OCI-M2 (cell line): Measurements from ENCODE around the gene CEP63.
"Not testable (repeated sequence)": the region's sequence is repeated elsewhere in the genome, so short reads cannot be mapped to it uniquely, and the experiment has no call there.

Source experiments
- DNase-seq: peaks from one replicate; lab custom pipeline; 2025; ENCODE audit not compliant: unreplicated experiment; lab: John Stamatoyannopoulos, UW

The CEP63 gene

DNA sequence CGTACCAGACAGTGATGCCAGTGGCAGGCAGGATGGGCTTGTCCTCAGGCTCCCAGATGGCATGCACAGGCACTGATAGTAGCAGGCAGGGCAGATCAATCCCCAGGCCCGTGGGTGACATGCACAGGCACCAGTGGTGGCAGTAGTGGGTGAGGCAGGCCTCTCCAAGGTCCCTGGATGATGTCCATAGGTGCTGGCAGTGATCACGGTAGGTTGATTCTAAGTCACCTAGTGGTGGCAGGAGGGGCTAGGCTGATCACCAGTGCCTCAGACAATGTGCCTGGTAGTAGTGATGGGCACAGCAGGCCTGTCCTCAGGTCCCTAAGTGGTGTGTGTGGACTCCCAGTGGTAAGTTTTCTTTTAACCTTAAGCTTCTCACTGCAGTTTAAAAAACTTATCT, 19.6 kb downstream of the CEP63 start:
- no peak for DNase-seq

DNA sequence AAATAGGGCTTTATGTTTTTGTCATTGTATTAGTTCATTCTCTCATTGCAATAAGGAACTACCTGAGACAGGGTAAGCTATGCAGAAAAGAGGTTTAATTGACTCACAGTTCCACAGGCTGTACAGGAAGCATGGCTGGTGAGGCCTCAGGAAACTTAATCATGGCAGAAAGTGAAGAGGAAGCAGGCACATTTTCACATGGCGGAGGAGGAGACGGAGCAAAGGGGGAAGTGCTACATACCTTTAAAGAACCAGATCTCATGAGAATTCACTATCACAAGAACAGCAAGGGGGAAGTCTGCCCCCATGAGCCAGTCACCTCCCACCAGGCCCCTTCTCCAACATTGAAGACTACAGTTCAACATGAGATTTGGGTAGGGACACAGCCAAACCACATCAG, 25.6 kb downstream of the CEP63 start:
- no peak for DNase-seq

DNA sequence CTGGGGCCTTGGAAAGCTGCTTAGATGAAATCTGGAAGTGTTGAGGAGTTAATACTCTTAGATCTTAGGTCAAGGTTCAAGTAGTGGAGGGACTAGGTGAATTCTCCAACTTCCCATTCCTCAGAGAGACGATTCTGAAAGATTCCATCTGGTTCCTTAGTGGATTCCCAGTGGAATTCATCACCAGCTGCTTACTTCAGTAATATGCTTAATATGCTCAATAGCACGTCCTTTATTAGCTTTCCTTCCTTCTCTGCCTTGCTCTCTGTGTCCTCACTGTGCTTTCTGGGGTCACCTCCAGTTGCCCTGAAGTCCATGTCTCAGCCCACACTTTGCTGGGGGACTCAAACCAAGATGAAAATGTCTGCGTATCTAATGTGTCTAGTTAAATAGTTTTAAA, 31.0 kb downstream of the CEP63 start:
- no peak for DNase-seq

- DNase-seq, result no peak
These were observed 31.9 kb downstream of the CEP63 start for GRCh38 chr3:134517791-134518190.

DNA sequence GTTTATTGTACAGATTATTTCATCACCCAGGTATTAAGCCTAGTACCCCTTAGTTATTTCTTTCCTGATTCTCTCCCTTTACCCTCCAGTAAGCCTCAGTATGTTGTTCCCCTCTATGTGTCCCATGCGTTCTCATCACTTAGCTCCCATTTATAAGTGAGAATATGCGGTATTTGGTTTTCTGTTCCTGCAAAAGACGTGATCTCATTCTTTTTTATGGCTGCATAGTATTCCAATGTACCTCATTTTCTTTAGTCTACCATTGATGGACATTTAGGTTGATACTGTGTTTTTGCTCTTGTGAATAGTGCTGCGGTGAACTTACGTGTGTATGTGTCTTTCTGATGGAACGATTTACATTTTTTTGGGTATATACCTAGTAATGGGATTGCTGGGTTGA, 36.7 kb downstream of the CEP63 start:
- DNase-seq, result no peak

DNA sequence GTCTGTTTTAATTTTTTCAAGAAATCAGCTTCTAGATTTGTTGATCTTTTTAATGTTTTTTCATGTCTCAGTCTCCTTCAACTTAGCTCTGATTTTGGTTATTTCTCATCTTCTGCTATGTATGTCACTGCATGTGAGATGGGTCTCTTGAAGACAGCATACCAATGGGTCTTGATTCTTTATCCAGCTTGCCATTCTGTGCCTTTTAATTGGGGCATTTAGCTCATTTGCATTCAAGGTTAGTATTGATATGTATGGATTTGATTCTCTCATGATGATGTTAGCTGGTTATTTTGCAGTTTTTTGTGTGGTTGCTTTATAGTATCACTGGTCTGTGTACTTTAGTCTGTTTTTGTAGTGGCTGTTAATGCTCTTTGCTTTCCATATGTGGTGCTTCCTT, 39.4 kb downstream of the CEP63 start:
- no peak for DNase-seq

GRCh38 chr3:134526319-134526718, 40.5 kb downstream of the CEP63 start:
- DNase-seq, result no peak

DNA sequence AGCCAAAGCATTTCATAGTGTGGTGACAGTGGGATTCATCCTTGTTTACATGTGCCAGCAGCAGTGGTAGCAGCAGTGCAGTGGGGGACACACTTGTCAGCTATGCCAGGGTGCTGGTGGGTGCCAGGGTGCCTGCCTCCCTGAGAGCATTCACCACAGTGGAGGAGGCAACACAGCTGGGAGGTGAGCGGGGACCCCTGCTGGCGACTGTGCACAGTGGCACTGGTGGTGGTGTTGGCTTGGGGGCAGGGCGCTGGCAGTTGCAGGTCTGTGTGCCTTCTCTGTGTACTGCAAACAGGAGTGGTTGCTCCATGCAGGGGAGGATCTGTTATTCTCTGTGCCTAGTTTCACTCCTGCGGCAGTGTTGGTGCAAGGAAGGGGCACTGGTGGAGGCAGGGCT, 41.2 kb downstream of the CEP63 start:
- DNase-seq, result no peak

DNA sequence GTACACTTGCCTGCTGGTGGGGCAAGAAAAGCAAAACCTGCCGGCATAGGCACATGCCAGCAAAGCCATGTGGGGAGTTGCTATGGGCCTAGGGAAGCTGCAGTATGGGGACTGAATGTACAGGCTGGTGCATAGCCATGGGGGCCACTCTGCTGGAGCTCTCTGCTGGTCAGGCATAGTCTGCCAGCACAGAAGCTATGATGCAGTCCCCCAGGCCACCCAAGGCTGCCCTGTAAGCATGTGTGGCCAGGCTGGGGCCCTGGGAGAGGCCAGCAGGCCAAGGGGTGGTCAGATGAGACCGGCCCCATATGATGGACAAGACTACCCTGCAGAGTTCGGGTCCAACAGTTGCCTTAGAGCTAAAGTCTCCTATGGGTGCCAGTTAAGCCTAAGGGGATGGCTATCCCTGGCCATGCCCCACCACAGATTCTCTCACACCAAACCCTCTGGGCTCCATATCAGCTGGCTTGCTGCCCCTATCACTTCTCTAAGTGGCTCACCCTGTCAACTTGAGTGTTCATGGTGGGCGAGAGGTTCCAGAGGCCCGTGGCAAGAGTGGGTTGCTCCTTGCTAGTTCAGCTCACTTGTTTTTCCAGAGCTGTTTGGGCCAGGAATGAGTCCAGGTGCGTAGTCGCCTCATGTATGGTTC, 41.8 kb downstream of the CEP63 start:
- no peak for DNase-seq

GRCh38 chr3:134533493-134533892, 47.6 kb downstream of the CEP63 start:
- no peak for DNase-seq

DNA sequence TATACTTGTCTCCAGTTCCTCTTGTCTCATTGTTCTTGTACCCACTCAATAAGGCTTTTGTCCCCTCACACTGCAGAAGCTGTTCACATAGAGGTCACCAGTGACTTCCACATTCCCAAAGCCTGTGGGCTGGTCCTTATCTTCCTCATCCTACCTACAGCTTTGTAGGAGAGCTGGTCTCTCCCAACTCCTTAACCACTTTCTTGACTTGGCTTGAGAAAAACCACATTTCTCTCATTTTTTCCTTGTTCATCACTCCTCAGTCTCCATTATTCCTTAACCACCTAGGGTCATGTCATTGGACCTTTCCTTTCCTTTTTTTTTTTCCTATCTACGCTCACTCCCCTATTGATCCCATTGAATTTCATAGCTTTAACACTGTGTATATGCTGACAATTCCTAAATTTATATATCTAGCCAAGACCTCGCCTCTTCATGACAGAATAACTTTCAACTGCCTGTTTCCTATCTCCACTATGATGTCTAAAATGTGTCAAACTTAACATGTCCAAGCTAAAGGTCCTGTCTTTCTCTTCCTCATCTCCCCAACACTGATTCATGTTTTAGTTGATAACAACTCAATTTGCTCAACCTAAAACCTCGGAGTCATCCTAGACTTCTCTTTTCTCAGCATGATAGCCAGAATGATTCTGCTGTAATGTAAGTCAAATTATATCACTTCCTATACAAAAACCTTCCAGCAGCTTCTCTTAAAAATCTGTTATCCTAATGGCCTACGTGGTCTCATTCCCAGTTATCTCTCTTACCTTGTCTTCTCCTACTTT, 49.5 kb downstream of the CEP63 start:
- no peak for DNase-seq

GRCh38 chr3:134536781-134537180, 50.9 kb downstream of the CEP63 start:
- no peak for DNase-seq

DNA sequence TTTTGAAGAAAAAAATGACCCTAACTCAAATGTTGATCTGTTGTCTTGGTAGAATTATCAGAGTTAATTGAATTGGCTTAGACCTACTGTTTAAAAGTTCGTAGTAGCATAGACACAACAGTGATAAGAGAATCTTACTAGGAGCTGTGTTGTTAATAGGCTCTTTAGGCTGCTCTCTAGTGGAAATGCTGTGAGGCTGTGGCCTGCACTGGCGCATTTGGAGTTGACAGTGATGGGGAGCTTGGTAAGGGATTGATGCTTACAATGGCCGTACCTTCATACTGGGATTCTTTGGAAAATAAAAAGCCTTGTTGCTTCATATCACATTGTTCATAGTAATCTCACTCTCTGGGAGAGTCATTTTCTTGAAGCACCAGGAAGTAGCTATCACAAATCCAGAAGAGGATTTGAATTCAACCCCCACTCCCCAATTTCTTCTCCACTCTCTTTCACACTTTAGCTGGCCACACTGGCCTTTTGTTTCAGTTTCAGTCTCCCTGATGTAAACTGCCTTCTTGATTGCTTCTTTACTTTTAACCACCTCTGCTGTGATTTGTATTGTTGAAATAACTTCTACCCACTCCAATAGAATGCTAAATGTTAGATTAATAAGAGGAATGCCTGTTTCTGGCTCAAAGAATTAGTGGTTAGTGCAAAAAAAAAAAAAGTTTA, 56.6 kb downstream of the CEP63 start:
- no peak for DNase-seq

- no peak for DNase-seq
These were observed 57.3 kb downstream of the CEP63 start for GRCh38 chr3:134543113-134543512.

- no peak for DNase-seq
These were observed 58.5 kb downstream of the CEP63 start for GRCh38 chr3:134544316-134544715.

GRCh38 chr3:134544783-134545182, 58.9 kb downstream of the CEP63 start:
- DNase-seq, result not testable (repeated sequence)

DNA sequence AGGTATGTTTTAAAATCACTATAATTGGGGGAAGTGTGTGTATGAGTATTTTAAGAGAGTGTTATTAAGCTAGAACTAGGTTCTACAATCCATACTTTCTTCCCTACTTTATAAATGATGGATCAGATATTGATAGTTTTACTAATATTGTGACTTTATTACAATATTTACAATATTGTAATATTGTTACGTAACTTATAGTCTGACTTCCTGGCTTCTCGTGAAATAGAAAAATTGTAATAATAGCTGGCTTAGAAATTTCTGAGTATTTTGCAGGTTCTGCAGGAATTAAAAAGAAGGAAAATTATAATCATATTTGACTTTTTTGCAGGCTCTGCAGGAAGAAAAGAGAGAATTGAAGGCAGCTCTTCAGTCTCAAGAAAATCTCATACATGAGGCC, 60.0 kb downstream of the CEP63 start:
- no peak for DNase-seq

DNA sequence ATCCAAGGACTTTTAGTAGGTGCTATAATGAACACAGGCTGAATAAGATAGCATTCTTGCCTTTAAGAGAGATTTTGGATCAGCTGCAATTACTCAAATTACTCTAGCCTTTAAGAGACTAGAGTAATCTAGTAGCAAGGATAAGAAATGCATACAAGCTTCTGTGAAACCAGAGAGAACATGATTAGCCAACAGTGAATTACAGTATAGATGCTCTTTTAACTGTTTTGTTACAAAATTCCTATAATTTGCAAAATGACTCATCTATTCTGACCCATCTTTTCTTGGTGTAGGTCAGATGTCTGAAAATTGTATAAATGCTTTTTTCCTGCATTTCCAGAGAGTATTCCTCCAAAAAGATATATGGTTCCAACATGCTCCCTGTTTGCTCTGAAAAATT, 66.9 kb downstream of the CEP63 start:
- no peak for DNase-seq

GRCh38 chr3:134559591-134559990, 73.7 kb downstream of the CEP63 start:
- DNase-seq, result no peak

- DNase-seq, result no peak
These were observed 76.2 kb downstream of the CEP63 start for GRCh38 chr3:134562055-134562454.

DNA sequence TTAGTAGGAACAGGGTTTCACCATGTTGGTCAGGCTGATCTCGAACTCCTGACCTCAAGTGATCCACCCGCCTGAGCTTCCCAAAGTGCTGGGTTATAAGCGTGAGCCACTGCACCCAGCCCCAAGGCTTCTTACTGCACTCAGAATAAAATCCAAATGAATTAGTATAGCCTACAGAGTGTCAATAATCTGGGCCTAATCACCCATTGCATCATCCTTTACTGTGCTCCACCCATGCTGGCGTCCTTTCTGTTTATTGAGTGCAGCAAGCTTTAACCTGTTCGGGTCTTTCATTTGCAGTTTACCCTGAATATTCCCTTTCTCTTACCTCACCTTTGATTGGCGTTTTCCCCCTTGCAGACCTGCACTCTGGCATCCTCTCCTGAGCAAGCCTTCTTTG, 77.7 kb downstream of the CEP63 start:
- no peak for DNase-seq

DNA sequence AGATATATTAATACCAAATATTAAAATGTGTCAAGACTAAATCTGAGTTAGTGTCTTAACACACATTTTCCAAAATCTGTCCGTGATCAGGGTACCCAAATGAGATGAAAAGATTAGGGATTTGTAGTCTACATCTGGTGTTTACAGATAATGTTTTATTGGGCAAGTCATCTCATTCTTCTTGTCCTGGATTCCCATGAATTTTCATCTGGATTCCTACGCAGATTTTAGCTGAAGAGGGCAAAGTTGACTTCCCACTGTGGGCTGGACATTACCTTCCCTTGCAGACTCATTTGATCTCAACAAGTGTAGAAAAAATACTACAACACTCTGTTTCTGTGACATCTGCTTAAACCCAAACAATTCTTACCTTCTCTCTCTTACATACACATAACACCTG, 79.1 kb downstream of the CEP63 start:
- DNase-seq, result no peak
